OCI-LY3 (cell line): ENCODE measurements around the gene ATP9A.
"Not testable (repeated sequence)": the region's sequence is repeated elsewhere in the genome, so short reads cannot be mapped to it uniquely, and the experiment has no call there.

Experiments used
- H2AFZ ChIP-seq: fragments of 200-600, 300-600 bp; shearing (Covaris generic); 2 replicates; pipeline ENCODE4 v1.6.0; 2014; ENCODE audit warnings: antibody characterized with exemption, low read depth, low read length
- H3K27ac ChIP-seq: fragments of 200-600, 300-600 bp; sonication (generic); 2 replicates; pipeline ENCODE4 v1.5.1; 2014; ENCODE audit warnings: mild to moderate bottlenecking, low read length, moderate library complexity, mixed read lengths
- H3K27me3 ChIP-seq: fragments of 200-600, 300-600 bp; sonication (generic); 2 replicates; pipeline ENCODE4 v1.6.1; 2014; ENCODE audit warnings: low read depth, low read length, mixed read lengths
- H3K36me3 ChIP-seq: fragments of 200-600, 300-600 bp; sonication (generic); replicated peaks from 2 replicates; pipeline ENCODE3; 2014; ENCODE audit warnings: low read depth, low read length, mixed read lengths
- H3K4me1 ChIP-seq: fragments of 300-600, 200-600 bp; sonication (generic); 2 replicates; pipeline ENCODE4 v1.6.1; 2014; ENCODE audit warnings: low read length, mixed read lengths
- H3K4me2 ChIP-seq: fragments of 200-600, 300-600 bp; sonication (generic); 2 replicates; pipeline ENCODE4 v1.6.1; 2014; ENCODE audit warnings: low read length, mixed read lengths
- H3K4me3 ChIP-seq: fragments of 300-600, 200-600 bp; sonication (generic); 2 replicates; pipeline ENCODE4 v1.5.1; 2014; ENCODE audit warnings: antibody characterized with exemption, mild to moderate bottlenecking, low read length, moderate library complexity
- H3K79me2 ChIP-seq: fragments of 300-600, 200-600 bp; shearing (Covaris generic); 2 replicates; pipeline ENCODE4 v1.6.1; 2014; ENCODE audit warnings: mild to moderate bottlenecking, low read length, mixed read lengths
- H3K9ac ChIP-seq: fragments of 300-600, 200-600 bp; shearing (Covaris generic); 2 replicates; pipeline ENCODE4 v1.6.0; 2014; ENCODE audit warnings: mild to moderate bottlenecking, low read length, moderate library complexity
- H3K9me3 ChIP-seq: fragments of 200-600, 300-600 bp; shearing (Covaris generic); 2 replicates; pipeline ENCODE4 v1.6.1; 2014; ENCODE audit warnings: low read length, mixed read lengths; ENCODE audit not compliant: insufficient read depth
- H4K20me1 ChIP-seq: fragments of 200-600, 300-600 bp; sonication (generic); 2 replicates; pipeline ENCODE4 v1.6.1; 2016; ENCODE audit warnings: low read length, mixed read lengths; ENCODE audit not compliant: insufficient read depth
- EZH2phosphoT487 ChIP-seq: fragments of 200-600 bp; shearing (Covaris generic); IDR thresholded peaks from 2 replicates; pipeline ENCODE4 v1.6.1; 2018; ENCODE audit warnings: antibody characterized with exemption, mixed run types, low read depth
- TF ChIP-seq, protein P1 (sequence below): fragments of 200-600, 300-600 bp; sonication (generic); IDR thresholded peaks from 2 replicates; pipeline ENCODE4 v1.5.1; 2014; ENCODE audit warnings: antibody characterized with exemption, low read length, low read depth

Gene ATP9A

DNA sequence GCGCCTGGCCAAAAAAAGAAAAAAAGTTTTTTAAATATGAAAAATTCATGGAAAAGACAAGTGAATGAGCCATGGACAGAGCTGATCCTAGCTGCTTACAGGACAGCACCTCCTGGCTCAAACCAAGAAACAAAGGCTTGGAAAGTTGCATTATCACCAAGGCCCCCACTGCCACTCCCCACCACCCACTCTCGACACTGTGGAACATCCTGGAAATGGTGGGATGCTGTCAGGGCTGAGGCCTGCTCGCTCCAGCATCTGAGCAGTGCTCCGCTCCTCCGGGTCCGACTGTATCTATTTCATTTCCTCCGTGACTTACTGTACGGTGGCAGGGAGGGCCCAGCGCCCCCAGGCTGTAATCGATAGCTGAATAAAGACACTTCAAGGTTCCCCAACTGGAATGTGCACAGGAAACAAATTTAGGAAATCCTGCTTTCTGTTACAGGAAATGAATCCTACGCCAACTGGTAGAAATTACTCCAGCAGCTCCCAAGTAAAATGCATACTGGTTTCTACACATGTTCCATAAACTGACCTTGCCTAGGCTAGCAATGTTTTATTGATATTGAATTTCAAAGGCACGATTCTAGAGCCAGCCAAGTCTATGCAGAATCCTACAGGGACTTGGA is 116.2 kb downstream of the ATP9A start:
- Histone ChIP-seq H3K36me3 (no peaks in the 10 kb centered on the region), H4K20me1 (no peaks in the 10 kb centered on the region), H3K27me3 (peaks cover 17% of the 10 kb centered on the region; the same call in 1 of the 2 replicates), H3K79me2 (no peaks in the 10 kb centered on the region), H3K9ac (no peak overlapping the region), H3K4me3 (no peak overlapping the region), H3K27ac (no peak overlapping the region), H2AFZ (no peak overlapping the region), H3K4me2 (no peak overlapping the region), H3K9me3 (no peaks in the 10 kb centered on the region), H3K4me1 (peaks cover 5% of the 10 kb centered on the region)
- no peak for TF ChIP-seq EZH2phosphoT487

DNA sequence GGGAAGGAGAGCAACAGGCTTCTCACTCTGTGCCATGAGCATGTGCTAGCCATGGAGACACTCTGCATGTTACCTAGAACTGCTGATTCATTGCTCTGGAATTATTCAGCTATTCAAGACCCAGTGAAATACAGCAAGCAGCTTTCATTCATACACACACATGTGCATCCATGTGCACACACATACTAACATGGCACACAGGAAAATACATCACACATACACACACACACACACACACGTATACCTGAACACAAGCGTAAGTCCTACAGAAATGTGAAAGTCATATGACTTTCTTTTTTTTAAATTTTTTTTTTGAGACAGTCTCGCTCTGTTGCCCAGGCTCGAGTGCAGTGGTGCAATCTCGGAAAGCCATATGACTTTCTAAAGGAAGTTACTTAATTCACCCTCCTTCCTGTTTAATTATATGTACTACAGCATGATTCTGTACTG is 117.5 kb downstream of the ATP9A start:
- peaks cover 17% of the 10 kb centered on the region; the same call in 1 of the 2 replicates for H3K27me3 ChIP-seq
- peak overlapping the region; percentile 11 for H3K4me3 ChIP-seq
- peak overlapping the region; percentile 42 for H3K4me2 ChIP-seq
- peaks cover 5% of the 10 kb centered on the region for H3K4me1 ChIP-seq
- TF ChIP-seq, protein P1, sequence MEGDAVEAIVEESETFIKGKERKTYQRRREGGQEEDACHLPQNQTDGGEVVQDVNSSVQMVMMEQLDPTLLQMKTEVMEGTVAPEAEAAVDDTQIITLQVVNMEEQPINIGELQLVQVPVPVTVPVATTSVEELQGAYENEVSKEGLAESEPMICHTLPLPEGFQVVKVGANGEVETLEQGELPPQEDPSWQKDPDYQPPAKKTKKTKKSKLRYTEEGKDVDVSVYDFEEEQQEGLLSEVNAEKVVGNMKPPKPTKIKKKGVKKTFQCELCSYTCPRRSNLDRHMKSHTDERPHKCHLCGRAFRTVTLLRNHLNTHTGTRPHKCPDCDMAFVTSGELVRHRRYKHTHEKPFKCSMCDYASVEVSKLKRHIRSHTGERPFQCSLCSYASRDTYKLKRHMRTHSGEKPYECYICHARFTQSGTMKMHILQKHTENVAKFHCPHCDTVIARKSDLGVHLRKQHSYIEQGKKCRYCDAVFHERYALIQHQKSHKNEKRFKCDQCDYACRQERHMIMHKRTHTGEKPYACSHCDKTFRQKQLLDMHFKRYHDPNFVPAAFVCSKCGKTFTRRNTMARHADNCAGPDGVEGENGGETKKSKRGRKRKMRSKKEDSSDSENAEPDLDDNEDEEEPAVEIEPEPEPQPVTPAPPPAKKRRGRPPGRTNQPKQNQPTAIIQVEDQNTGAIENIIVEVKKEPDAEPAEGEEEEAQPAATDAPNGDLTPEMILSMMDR = no peak
- TF ChIP-seq EZH2phosphoT487 = no peak
- H3K36me3 ChIP-seq = no peaks in the 10 kb centered on the region
- no peak overlapping the region for H3K9ac ChIP-seq
- H4K20me1 ChIP-seq = no peaks in the 10 kb centered on the region
- no peak overlapping the region for H3K27ac ChIP-seq
- H2AFZ ChIP-seq = peak overlapping the region; percentile 66
- no peaks in the 10 kb centered on the region for H3K9me3 ChIP-seq
- no peaks in the 10 kb centered on the region for H3K79me2 ChIP-seq

DNA sequence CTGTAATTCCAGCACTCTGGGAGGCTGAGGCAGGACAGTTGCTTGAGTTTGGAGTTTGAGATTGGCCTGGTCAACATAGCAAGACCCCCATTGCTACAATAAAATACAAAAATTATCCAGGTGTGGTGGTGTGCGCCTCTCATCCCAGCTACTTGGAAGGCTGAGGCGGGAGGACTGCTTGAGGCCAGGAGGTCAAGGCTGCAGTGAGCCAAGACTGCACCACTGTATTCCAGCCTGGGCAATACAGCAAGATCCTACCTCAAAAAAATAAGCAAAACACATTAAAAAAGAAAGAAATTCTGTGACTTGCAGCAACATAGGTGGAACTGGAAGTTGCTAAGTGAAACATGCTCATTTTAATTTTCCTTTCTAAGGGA is 119.6 kb downstream of the ATP9A start:
- Histone ChIP-seq H3K27ac (no peak overlapping the region), H3K79me2 (no peaks in the 10 kb centered on the region), H2AFZ (no peak overlapping the region), H3K9ac (no peak overlapping the region), H3K9me3 (no peaks in the 10 kb centered on the region), H3K27me3 (0 out of 2 replicates have a peak, but pooled peaks cover 8% of the 10 kb centered on the region), H3K36me3 (no peaks in the 10 kb centered on the region), H3K4me3 (no peak overlapping the region), H3K4me2 (no peak overlapping the region), H4K20me1 (no peaks in the 10 kb centered on the region), H3K4me1 (peaks cover 5% of the 10 kb centered on the region)
- TF ChIP-seq, protein P1 = no peak
- TF ChIP-seq EZH2phosphoT487 = no peak

DNA sequence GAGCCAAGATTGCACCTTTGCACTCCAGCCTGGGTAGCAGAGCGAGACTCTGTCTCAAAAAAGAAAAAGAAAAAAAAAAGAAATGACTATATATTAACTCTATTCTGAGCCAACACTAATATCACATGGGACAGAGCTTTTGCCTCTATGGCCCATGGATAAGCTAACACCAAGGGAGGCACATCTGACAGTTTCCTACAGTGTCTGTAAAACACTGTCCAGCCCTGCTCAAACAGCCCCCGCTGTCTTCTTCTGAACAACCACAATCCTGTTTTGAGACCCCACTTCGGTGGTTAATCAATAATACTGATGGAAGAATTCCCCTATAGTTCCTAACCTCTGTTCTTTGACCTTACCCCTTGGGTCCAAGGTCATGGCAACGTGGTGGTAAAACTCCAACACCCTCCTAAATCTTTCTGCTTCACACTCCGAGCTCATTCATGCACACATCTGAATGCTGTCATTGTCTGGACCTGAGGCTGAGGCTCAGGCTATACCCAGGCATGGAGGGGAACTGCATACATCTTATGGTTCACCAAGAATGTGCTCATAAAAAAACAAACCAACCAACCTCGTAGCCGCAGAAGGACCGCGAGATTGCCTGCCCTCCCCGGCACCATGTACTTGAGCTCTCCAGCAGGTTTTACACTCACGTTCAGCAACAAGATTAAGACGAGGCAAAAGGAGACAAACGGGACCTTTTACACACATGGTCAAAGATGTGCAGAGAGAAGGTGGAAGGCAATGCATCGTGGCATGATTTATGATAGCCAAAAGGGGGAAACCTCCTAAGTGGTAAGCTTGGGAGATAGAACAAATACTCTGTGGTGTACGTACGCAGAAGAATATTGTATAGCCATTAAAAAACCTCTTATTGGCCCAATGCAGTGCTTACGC is 120.3 kb downstream of the ATP9A start:
- H4K20me1 ChIP-seq = no peaks in the 10 kb centered on the region
- TF ChIP-seq, protein P1 = no peak
- no peak for TF ChIP-seq EZH2phosphoT487
- H3K9ac ChIP-seq = no peak overlapping the region
- no peak overlapping the region for H3K27ac ChIP-seq
- no peaks in the 10 kb centered on the region for H3K79me2 ChIP-seq
- no peak overlapping the region for H3K4me3 ChIP-seq
- H2AFZ ChIP-seq = no peak overlapping the region
- no peak overlapping the region for H3K4me2 ChIP-seq
- H3K27me3 ChIP-seq = 0 out of 2 replicates have a peak, but pooled peaks cover 8% of the 10 kb centered on the region
- H3K9me3 ChIP-seq = no peaks in the 10 kb centered on the region
- H3K36me3 ChIP-seq = no peaks in the 10 kb centered on the region
- H3K4me1 ChIP-seq = peaks cover 5% of the 10 kb centered on the region

DNA sequence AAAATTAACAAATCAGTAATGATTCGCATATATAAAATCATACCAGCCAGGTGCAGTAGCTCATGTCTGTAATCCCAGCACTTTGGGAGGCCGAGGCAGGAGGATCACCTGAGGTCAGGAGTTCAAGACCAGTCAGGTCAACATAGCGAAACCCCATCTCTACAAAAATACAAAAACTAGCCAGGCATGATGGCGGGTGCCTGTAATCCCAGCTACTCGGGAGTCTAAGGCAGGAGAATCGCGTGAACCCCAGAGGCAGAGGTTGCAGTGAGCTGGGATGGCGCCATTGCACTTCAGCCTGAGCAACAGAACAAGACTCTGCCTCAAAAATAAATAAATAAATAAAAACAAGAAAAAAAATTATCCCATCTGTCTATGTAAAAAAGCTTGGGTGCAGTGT is 124.4 kb downstream of the ATP9A start:
- H3K9ac ChIP-seq, H3K9me3 ChIP-seq, H3K79me2 ChIP-seq, H3K27ac ChIP-seq, H3K4me2 ChIP-seq, H3K4me3 ChIP-seq, H4K20me1 ChIP-seq, H2AFZ ChIP-seq, H3K27me3 ChIP-seq, H3K36me3 ChIP-seq, H3K4me1 ChIP-seq: not testable (repeated sequence)
